Mammary epithelial cell (primary cell): ENCODE data around the gene NPHP4.

Experiments used
- EZH2 ChIP-seq: IDR thresholded peaks from 2 replicates; pipeline ENCODE4 v1.6.1; 2012; ENCODE audit warnings: low read length, inconsistent platforms, borderline replicate concordance
- TF ChIP-seq, protein P1 (sequence below), 2 donors: IDR thresholded peaks in 1 of 2; conservative IDR thresholded peaks in 1 of 2; 2 replicates each; pipeline ENCODE4 v1.5.1; 2011 to 2012; ENCODE audit warnings: inconsistent platforms in 2 of 2, low read length in 2 of 2, mild to moderate bottlenecking in 2 of 2, control low read depth in 1 of 2, low read depth in 1 of 2; ENCODE audit not compliant: insufficient read depth in 1 of 2; ENCODE audit errors: extremely low read depth in 1 of 2

DNA sequence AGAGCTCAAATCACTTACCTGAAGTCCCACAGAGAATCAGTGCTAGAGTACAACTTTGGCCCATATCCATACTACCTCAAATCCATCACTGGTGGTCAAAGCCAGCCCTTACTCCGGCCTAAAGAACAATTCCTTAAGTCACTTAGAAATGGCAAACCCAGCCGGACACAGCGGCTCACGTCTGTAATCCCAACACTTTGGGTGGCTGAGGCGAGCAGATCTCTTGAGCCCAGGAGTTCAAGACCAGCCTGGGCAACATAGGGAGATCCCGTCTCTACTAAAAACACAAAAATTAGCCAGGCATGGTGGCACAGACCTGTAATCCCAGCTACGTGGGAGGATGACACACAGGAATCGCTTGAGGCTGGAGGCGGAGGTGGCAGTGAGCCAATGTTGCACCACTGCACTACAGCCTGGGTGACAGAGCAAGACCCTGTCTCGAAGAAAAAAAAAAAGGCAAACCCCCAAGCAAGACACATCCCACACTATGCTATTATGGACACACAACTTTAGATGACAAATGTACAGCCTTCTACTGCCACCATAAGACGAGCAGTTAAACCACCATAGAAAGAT, 24.0 kb downstream of the NPHP4 start:
- TF ChIP-seq, protein P1, sequence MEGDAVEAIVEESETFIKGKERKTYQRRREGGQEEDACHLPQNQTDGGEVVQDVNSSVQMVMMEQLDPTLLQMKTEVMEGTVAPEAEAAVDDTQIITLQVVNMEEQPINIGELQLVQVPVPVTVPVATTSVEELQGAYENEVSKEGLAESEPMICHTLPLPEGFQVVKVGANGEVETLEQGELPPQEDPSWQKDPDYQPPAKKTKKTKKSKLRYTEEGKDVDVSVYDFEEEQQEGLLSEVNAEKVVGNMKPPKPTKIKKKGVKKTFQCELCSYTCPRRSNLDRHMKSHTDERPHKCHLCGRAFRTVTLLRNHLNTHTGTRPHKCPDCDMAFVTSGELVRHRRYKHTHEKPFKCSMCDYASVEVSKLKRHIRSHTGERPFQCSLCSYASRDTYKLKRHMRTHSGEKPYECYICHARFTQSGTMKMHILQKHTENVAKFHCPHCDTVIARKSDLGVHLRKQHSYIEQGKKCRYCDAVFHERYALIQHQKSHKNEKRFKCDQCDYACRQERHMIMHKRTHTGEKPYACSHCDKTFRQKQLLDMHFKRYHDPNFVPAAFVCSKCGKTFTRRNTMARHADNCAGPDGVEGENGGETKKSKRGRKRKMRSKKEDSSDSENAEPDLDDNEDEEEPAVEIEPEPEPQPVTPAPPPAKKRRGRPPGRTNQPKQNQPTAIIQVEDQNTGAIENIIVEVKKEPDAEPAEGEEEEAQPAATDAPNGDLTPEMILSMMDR (conservative IDR thresholded peaks at IDR 0.05 in 1 of 2, IDR thresholded peaks at IDR 0.05 in 1 of 2; ENCODE audit: extremely low read depth in 1 of 2, insufficient read depth in 1 of 2, low read depth in 1 of 2, low read length in 2 of 2) = no peak
- no peak for TF ChIP-seq EZH2
